Neuronal stem cell (in vitro differentiated cells): ENCODE results near the gene ACSL6.

Source experiments
- DNase-seq: peaks from one replicate; pipeline ENCODE4 v3.0.0-alpha.2; 2013; ENCODE audit warnings: low spot score
- H2AFZ ChIP-seq: one replicate; pipeline ENCODE4 v1.6.1; 2013; ENCODE audit warnings: mild to moderate bottlenecking, low read length, inconsistent platforms
- H2AK5ac ChIP-seq: 2 replicates; pipeline ENCODE4 v1.6.1; 2013; ENCODE audit warnings: low read depth, mild to moderate bottlenecking, inconsistent platforms, low read length, moderate library complexity, mixed read lengths
- H2BK120ac ChIP-seq: 2 replicates; pipeline ENCODE4 v1.6.1; 2013; ENCODE audit warnings: low read depth, mild to moderate bottlenecking, inconsistent platforms, low read length, moderate library complexity, mixed read lengths
- H2BK12ac ChIP-seq: one replicate; pipeline ENCODE4 v1.6.1; 2013; ENCODE audit warnings: low read length, inconsistent platforms
- H2BK15ac ChIP-seq: 2 replicates; pipeline ENCODE4 v1.6.1; 2013; ENCODE audit warnings: mild to moderate bottlenecking, low read length, inconsistent platforms, mixed read lengths
- H2BK5ac ChIP-seq: one replicate; pipeline ENCODE4 v1.6.1; 2013; ENCODE audit warnings: inconsistent platforms, mild to moderate bottlenecking, low read length, moderate library complexity
- H3K14ac ChIP-seq: one replicate; pipeline ENCODE4 v1.6.1; 2013; ENCODE audit warnings: low read length, inconsistent platforms
- H3K18ac ChIP-seq: 2 replicates; pipeline ENCODE4 v1.6.1; 2013; ENCODE audit warnings: low read length, inconsistent platforms
- H3K23ac ChIP-seq: 2 replicates; pipeline ENCODE4 v1.6.1; 2013; ENCODE audit warnings: low read depth, mild to moderate bottlenecking, mixed read lengths, low read length, inconsistent platforms; ENCODE audit not compliant: poor library complexity
- H3K27ac ChIP-seq: replicated peaks from 3 replicates; pipeline ENCODE4 v1.5.1; 2013; ENCODE audit warnings: low read length, inconsistent platforms
- H3K27me3 ChIP-seq, 3 experiments: 2 replicates each; pipeline ENCODE4 v1.6.1; 2013; ENCODE audit warnings: low read length in 3 of 3, mild to moderate bottlenecking in 2 of 3, inconsistent platforms in 1 of 3, low read depth in 1 of 3, mixed read lengths in 1 of 3, moderate library complexity in 1 of 3; ENCODE audit not compliant: control insufficient read depth in 3 of 3, insufficient read depth in 3 of 3
- H3K36me3 ChIP-seq, 2 donors: replicated peaks in 1 of 2; 2 replicates each; pipeline ENCODE4 v1.6.1; 2013; ENCODE audit warnings: low read length in 2 of 2; ENCODE audit not compliant: control insufficient read depth in 2 of 2, insufficient read depth in 2 of 2
- H3K4ac ChIP-seq: 2 replicates; pipeline ENCODE4 v1.6.1; 2013; ENCODE audit warnings: inconsistent platforms, mild to moderate bottlenecking, low read length, moderate library complexity
- H3K4me1 ChIP-seq, 2 donors: 1 replicate in 1 of 2; 2 replicates in 1 of 2; pipeline ENCODE4 v1.6.1; 2013; ENCODE audit warnings: low read length in 2 of 2, low read depth in 1 of 2; ENCODE audit not compliant: control insufficient read depth in 2 of 2, insufficient read depth in 1 of 2
- H3K4me2 ChIP-seq: one replicate; pipeline ENCODE4 v1.6.1; 2013; ENCODE audit warnings: mild to moderate bottlenecking, low read length, inconsistent platforms; ENCODE audit not compliant: insufficient read depth, poor library complexity, severe bottlenecking
- H3K4me3 ChIP-seq, 2 donors: 2 replicates each; pipeline ENCODE4 v1.5.1; 2013; ENCODE audit warnings: low read length in 2 of 2, mild to moderate bottlenecking in 2 of 2, inconsistent platforms in 1 of 2, moderate library complexity in 1 of 2
- H3K79me1 ChIP-seq: one replicate; pipeline ENCODE4 v1.6.1; 2013; ENCODE audit warnings: low read depth, mild to moderate bottlenecking, inconsistent platforms, low read length, moderate library complexity
- H3K9ac ChIP-seq: one replicate; pipeline ENCODE4 v1.6.1; 2013; ENCODE audit warnings: mild to moderate bottlenecking, low read depth, low read length, inconsistent platforms; ENCODE audit not compliant: poor library complexity
- H3K9me3 ChIP-seq, 2 donors: replicated peaks in 1 of 2; 2 replicates each; pipeline versions ENCODE3 to v1.6.1; 2013; ENCODE audit warnings: low read length in 2 of 2, mild to moderate bottlenecking in 2 of 2, inconsistent platforms in 1 of 2, low read depth in 1 of 2, mixed read lengths in 1 of 2, moderate library complexity in 1 of 2; ENCODE audit not compliant: control insufficient read depth in 2 of 2, insufficient read depth in 1 of 2
- H4K8ac ChIP-seq: one replicate; pipeline ENCODE4 v1.6.1; 2013; ENCODE audit warnings: low read depth, mild to moderate bottlenecking, inconsistent platforms, low read length, moderate library complexity
- H4K91ac ChIP-seq: one replicate; pipeline ENCODE4 v1.6.1; 2013; ENCODE audit warnings: low read length, low read depth, mild to moderate bottlenecking, inconsistent platforms; ENCODE audit not compliant: poor library complexity
- WGBS, 2 donors: extraction: QIAGEN DNeasy Blood & Tissue Kit; methylation state at CpG; one replicate each; pipeline ENCODE4 v1.1.7; 2013; ENCODE audit warnings: missing lambda C conversion rate in 2 of 2, mixed read lengths in 1 of 2; ENCODE audit not compliant: insufficient read length in 2 of 2, insufficient replicate concordance in 1 of 2; ENCODE audit errors: extremely low coverage in 2 of 2; 5-methylcytosine and 5-hydroxymethylcytosine counted together

The ACSL6 gene

DNA sequence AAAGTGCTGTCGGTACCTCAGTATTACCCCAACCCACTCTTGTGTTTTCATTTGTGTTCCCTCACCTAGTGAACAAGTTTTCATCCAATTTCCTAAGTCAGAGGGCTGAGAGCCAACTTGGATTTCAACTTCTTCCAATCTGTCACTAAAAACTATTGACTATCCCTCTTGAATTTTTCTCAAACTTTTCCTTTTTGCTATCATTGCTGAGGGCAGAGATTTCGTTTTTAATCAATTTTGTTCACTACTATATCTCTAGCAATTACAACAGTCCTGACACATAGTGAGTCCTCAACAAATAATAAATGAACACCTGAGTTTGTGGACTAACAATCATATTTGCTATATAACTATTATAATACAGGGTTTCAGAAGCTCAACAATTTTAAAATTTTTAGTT is 95.0 kb downstream of the ACSL6 start:
- no CpG with 5 or more reads among the region's 2 CpGs for WGBS, 2 donors
- Histone ChIP-seq H3K4me1 (no peaks in the 10 kb centered on the region), H2BK120ac (no peak overlapping the region), H2AK5ac (no peak overlapping the region), H2BK15ac (no peak overlapping the region), H4K8ac (no peak overlapping the region), H3K27ac (no peak overlapping the region), H2BK5ac (no peak overlapping the region), H3K79me1 (no peaks in the 10 kb centered on the region), H3K27me3 (no peaks in the 10 kb centered on the region), H2BK12ac (no peak overlapping the region), H3K4me2 (no peak overlapping the region), H3K18ac (no peak overlapping the region), H3K23ac (no peak overlapping the region), H3K9ac (no peak overlapping the region), H3K4me3 (no peak overlapping the region), H4K91ac (no peak overlapping the region), H3K14ac (no peak overlapping the region), H3K36me3 (no peaks in the 10 kb centered on the region), H3K9me3 (no peaks in the 10 kb centered on the region), H3K4ac (no peak overlapping the region), H2AFZ (no peak overlapping the region)
- DNase-seq: no peak

DNA sequence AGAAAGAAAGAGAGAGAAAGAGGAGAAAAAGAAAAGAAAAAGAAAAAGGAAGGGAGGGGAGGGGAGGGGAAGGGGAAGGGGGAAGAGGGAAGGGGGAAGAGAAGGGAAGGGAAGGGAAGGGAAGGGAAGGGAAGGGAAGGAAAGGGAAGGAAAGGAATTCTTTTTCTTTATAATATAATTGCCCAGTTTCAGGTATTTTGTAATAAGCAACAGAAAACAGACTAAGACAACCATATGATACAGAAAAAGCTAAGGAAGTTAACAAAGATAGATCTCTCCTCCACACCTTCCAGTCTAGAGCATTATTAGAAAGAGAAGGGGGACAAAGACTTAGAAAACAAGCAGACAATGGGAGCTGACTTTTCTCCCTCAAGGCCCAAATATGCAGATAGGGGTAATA is 97.0 kb downstream of the ACSL6 start:
- Histone ChIP-seq H3K4me1 (no peaks in the 10 kb centered on the region), H3K36me3 (no peaks in the 10 kb centered on the region), H3K4me2 (no peak overlapping the region), H3K4me3 (no peak overlapping the region), H4K8ac (no peak overlapping the region), H3K4ac (no peak overlapping the region), H3K9ac (no peak overlapping the region), H4K91ac (no peak overlapping the region), H3K14ac (no peak overlapping the region), H2BK5ac (no peak overlapping the region), H2BK12ac (no peak overlapping the region), H3K79me1 (no peaks in the 10 kb centered on the region), H3K9me3 (no peaks in the 10 kb centered on the region), H3K27ac (no peak overlapping the region), H3K18ac (no peak overlapping the region), H2AFZ (no peak overlapping the region), H3K23ac (no peak overlapping the region), H3K27me3 (no peaks in the 10 kb centered on the region), H2BK120ac (no peak overlapping the region), H2BK15ac (no peak overlapping the region), H2AK5ac (no peak overlapping the region)
- DNase-seq: no peak

DNA sequence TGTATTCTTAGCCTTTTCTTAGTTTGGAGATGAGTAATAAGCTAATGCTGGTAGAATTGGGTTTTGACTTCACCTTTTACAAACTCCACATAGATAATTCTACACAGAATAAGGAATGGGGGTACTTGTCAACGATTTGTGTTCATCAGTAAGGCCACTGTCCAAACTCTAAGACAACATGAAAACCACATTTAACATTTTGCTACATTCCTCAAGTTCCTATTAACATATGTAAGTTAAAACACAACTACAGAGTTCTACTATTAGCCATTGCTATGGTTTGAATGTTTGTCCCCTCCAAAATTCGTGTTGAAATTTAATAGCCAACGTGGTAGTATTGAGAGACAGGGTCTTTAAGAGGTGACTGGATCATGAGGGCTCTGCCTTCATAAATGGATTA is 97.9 kb downstream of the ACSL6 start:
- H3K9me3 ChIP-seq: no peaks in the 10 kb centered on the region
- H3K14ac ChIP-seq: no peak overlapping the region
- H3K27ac ChIP-seq: no peak overlapping the region
- no peak overlapping the region for H3K9ac ChIP-seq
- H3K4ac ChIP-seq: no peak overlapping the region
- H4K91ac ChIP-seq: no peak overlapping the region
- H2BK15ac ChIP-seq: no peak overlapping the region
- no peaks in the 10 kb centered on the region for H3K79me1 ChIP-seq
- H3K4me3 ChIP-seq: no peak overlapping the region
- H3K4me1 ChIP-seq: no peaks in the 10 kb centered on the region
- H2BK5ac ChIP-seq: no peak overlapping the region
- no peak overlapping the region for H3K18ac ChIP-seq
- no peak overlapping the region for H3K23ac ChIP-seq
- no peak overlapping the region for H4K8ac ChIP-seq
- no peak overlapping the region for H2BK120ac ChIP-seq
- no peak overlapping the region for H2AFZ ChIP-seq
- no CpG with 5 or more reads among the region's 3 CpGs for WGBS, 2 donors
- no peaks in the 10 kb centered on the region for H3K27me3 ChIP-seq
- H2BK12ac ChIP-seq: no peak overlapping the region
- no peak for DNase-seq
- H3K4me2 ChIP-seq: no peak overlapping the region
- H2AK5ac ChIP-seq: no peak overlapping the region
- H3K36me3 ChIP-seq: no peaks in the 10 kb centered on the region

DNA sequence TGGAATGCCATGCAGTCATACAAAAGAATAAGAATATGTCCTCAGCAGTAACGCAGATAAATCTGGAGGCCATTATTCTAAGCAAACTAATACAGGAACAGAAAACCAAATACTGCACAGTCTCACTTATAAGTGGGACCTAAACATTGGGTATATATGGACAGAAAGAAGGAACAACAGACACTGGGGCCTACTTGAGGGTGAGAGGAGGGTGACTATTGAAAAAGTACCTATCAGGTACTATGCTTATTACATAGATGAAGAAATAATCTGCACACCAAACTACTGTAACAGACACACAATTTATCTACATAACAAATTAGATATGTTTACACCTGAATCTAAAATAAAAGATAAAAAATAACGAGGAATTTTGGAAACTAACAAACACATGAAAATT is 104.8 kb downstream of the ACSL6 start:
- no peaks in the 10 kb centered on the region for H3K79me1 ChIP-seq
- H2AK5ac ChIP-seq: no peak overlapping the region
- H2BK12ac ChIP-seq: no peak overlapping the region
- no peak overlapping the region for H3K4me2 ChIP-seq
- no peak overlapping the region for H4K91ac ChIP-seq
- H3K27me3 ChIP-seq: no peaks in the 10 kb centered on the region
- WGBS, 2 donors: no CpG with 5 or more reads among the region's 2 CpGs
- no peak overlapping the region for H2BK120ac ChIP-seq
- no peak overlapping the region for H3K14ac ChIP-seq
- H3K4me1 ChIP-seq: no peaks in the 10 kb centered on the region
- H3K4me3 ChIP-seq: no peak overlapping the region
- no peak overlapping the region for H2BK5ac ChIP-seq
- H4K8ac ChIP-seq: no peak overlapping the region
- no peak overlapping the region for H2BK15ac ChIP-seq
- H3K23ac ChIP-seq: no peak overlapping the region
- no peaks in the 10 kb centered on the region for H3K36me3 ChIP-seq
- DNase-seq: no peak
- H3K4ac ChIP-seq: no peak overlapping the region
- no peak overlapping the region for H3K18ac ChIP-seq
- H3K27ac ChIP-seq: no peak overlapping the region
- no peak overlapping the region for H2AFZ ChIP-seq
- no peaks in the 10 kb centered on the region for H3K9me3 ChIP-seq
- no peak overlapping the region for H3K9ac ChIP-seq
